Thyroid gland (tissue), 4 donors: ENCODE measurements around the gene OLFML1.

Source experiments
- CTCF ChIP-seq, 6 experiments: fragments of 200-600 bp in 3 of 6; fragments of 450-650 bp in 3 of 6; sonication (generic) in 3 of 6; IDR thresholded peaks; one replicate each; pipeline ENCODE4 v1.5.1; 2016 to 2019; ENCODE audit warnings: antibody characterized with exemption in 6 of 6, mild to moderate bottlenecking in 2 of 6, inconsistent platforms in 1 of 6, moderate library complexity in 1 of 6
- POLR2A ChIP-seq, 2 donors: fragments of 450-650 bp; IDR thresholded peaks; one replicate each; pipeline ENCODE4 v1.6.1; 2017; ENCODE audit warnings: antibody characterized with exemption in 2 of 2, mild to moderate bottlenecking in 2 of 2, moderate library complexity in 1 of 2

DNA sequence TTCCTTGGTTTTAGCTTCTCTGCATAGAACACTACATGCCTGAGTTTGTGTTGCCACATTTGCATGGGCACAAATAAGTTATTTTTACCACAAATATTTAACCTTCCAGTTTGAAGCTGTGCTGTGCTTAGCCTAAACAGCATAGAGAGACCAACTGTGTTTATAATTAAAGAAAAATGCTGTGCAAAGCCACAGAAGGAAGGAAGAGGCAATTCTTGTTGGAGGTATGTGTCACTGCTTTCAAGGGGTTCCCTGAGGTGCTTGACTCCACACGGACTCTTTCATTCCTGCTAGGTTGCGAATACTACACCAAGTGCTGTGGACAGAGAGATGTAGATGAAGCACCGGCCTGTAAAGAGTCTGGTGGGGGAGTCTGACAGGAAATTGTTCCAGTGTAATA is 47.6 kb upstream of the OLFML1 start:
- TF ChIP-seq CTCF (IDR thresholded peaks at IDR 0.05) (no peak), POLR2A (IDR thresholded peaks at IDR 0.05) (no peak)
